ENCODE measurements around the gene COLQ.

The COLQ gene

DNA sequence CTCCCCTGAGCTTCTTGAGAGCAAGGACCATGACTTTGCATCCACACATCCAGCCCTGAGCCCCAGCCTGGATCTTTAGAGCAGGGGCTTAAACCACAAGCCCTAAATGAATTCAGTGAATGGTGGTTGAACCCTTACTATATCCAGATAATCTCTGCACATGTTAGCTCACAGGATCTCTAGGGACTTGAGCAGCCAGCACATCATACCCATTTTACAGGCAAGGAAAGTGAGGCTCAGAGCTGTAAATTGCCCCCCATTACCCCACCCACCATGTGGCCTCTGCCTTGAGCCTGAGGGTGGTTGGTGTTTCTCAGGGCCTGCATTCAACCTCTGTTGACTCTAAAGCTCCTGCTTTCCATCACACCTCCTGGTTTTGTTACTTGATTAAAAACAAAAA lies 66.5 kb downstream of the COLQ start:
- no peak for DNase-seq (ENCODE audit: low spot score)

DNA sequence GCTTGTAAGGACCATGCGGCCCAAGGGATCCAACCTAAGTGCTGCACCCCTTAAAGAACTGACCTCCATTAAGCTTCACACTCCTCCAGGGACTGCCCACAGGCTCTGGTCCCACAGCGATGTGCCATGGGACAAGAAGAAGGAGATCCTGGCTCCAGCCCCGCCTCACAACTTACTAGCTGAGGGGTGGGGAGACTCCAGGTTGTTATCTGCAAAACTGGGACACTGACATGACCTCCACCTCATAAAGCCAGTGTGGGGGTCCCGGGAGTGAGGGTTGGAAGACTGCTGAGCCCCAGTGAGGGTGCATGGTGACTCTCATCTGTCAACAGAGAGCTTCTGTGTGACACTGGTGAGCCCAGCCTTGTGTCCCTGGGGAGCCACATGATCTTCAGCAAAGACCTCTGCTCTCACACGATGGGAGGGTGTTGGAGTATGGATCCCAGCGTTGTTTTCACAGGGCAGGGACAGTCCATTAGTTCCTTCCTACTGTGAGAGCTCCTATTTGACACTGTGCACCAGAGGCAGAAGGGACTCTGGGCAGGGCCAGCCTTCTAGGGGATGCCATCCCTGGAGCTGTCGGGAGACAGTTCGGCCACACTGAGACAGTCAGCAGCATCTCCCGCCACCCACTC lies 67.4 kb downstream of the COLQ start:
- no peak for DNase-seq (ENCODE audit: low spot score)

DNA sequence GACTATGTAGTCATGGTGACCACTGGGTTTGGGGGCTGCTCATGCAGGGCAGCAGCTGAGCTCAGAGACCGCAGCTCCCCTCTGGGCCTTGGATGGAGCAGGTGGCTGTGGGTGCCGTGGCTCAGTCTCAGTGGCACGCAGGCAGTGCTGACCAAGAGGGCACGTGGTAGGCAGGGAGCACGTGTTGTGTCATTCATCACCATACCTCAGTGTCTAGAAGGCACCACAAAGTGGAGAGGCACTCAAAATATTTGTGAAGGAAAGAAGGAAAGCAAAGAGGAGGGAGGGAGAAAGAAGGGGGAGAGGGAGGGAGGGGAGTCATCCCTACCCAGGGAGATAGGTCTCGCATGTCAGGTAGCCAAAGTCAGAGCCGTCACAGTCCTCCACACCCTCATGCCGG lies 68.0 kb downstream of the COLQ start:
- DNase-seq (ENCODE audit: low spot score): no peak

DNA sequence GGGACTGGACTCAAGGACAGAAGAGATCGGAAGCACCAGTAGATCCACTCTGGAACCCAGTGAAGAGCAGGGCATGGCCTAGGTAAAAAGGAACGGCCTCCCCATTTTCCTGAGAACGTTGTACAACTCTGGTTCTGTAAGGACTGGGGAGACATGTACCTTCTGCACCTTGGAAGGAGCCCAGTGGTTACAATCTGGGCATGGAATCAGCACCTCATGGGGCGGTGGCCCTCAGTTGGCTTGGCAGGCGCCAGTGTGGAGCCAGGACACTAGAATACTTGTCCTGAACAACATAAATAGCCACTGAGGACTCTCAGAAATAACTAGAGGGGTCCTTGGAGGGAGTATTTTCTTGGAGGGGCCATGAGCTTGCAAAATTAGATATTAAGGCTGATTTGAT lies 68.5 kb downstream of the COLQ start:
- no peak for DNase-seq (ENCODE audit: low spot score)

DNA sequence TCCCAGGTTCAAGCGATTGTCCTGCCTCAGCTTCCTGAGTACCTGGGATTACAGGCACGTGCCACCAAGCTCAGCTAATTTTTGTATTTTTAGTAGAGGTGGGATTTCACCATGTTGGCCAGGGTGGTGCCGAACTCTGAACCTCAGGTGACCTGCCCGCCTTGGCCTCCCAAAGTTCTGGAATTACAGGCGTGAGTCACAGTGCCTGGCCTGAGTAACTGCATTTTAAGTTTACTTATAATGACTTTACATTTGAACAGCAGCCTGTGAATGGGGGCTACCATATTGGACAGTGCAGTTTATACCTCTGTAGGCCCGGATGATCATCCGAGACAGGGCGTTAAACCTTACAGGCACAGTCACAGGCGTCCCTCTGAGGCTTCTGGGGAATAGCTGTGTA lies 69.3 kb downstream of the COLQ start:
- DNase-seq (ENCODE audit: low spot score): no peak

DNA sequence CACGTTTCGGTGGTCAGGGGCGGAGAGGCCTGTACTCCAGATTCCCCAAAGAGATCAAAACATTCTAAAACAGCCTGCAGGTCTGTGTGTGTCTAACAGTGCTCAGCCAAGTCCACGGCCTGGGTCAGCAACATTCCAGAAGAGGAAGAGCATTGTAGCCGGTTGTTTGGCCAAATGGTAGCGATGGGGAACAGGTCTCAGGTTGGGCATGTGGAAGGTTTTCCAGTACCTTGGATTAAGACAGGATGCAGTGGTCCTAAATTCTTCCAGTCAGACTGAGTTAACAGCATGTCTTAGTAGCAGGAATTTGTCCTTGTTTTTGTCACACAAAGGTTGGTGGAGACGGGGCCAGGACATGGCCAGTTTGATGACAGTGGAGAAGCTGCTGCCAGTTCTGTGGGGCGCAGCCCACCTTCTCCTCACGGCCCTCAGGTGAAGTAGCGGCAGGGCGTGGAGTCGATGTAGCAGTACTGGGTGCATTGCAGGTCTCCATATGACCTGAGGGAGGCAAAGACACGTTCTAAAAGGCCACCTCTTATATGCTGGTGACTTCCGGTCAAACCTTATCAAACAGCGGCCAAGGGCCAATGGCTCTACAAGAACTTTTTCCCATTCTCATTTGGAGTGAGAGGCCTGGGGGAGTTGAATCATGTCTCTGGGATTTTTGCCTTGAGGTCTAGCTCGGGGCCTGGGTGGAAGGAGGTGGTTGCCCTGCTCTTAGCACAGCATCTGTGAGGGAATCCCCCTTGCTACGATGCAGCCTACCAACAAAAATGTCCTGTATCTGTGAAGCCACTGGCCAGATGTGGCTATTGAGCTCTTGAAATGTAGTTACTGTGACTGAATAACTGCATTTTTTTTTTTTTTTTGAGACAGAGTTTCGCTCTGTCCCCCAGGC lies 70.0 kb downstream of the COLQ start:
- no peak for DNase-seq (ENCODE audit: low spot score)

DNA sequence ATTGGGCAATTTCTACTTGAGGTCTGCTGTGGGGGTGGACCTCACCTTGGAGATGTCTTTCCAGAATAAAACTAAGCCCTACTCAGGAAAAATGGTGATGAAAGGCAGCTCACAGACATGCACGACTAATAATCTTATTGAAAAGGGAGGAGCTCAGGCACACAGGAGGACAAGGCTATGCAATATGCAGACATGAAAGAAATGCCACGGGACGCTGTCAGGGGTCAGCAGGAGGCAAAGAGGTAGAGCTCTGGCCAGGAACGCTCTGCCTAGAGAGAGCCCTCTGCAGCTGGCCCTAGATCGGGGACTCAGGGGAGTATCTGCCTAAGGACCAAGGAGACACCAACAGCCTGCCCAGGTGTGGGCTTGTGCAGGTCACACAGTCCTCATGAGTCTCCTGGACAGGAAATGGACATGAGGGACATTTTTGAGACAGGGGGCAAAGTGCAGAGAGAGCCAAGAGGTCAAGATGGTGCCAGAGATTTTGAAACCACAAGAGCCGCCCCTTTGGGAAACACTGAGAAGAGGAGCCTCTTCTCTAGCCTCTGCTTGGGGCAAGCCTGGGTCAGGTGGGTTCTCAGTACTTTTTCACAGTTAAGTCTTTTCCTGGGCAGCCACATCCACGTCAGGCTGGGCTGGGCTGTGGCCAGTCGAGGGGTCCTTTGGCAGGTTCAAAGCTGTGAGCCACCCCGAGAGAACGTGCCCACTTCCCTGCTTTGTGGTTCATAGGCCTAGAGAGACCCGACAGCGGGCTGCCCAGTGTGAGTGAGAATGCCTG lies 70.9 kb downstream of the COLQ start:
- DNase-seq (ENCODE audit: low spot score): no peak

DNA sequence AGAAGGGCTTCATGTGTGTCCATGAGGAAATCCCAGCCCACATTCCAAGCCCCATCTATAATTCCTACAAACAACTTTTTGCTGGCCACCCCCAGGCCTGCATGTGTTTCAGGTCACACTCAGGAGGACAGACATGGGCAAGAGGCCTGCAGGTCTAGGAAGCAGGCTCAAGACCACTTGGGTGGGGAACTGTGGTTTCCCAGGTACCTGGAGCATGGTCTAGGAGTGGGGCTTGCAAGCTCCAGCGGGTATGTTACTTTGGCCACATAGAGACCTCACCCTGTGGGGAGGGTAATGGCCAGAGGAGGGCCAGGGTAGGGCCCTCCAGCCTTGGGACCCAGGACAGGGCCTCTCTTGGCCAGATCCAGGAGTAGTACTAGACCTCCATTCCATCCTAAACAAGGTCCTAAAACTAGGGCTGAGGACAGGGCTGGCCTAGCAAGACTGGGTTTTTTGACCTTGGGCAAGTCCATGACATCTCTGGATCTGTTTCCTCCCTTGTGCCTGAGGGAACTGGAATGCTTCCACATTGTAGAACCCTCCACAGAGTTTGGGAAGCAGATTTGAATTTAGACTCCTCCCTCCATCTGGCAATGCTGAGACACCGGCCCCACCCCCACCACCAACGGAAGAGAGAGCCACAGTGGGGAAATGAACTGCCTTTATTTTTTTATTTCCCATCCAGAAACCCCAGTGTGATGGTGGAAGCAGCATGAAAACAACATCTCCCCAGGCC lies 71.8 kb downstream of the COLQ start:
- DNase-seq (ENCODE audit: low spot score): no peak

DNA sequence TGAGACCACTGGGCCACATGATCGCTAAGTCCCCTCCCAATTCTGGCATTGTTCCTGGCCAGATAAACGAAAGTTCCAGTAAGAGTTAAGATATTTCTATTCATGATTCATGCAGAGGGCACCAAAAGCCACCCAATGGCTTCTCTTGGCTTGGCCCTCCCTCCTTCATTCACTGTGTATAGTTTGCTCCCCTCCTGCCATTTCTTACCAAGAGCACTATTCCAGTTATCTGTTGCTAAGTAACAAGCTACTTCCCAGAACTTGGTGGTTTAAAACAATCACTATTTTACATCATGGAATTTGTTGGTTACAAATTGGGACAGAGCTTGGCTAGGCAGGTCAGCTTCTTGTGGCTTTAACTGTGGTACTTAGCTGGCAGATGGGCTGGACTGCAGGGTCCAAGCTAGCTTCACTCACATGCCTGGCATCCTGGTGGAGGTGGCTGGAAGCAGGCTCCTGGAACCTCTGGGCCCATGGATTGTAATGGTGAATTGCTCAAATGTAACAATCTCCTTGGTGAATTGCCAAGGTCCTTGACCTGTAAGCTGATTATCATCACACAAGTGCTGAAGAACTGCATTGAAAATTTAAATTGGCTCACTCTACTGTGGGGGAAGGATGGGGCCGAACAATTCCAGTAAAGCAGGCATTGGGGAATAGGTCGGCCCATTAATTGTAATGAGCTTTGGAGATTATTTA lies 77.5 kb downstream of the COLQ start:
- DNase-seq (ENCODE audit: low spot score): no peak

DNA sequence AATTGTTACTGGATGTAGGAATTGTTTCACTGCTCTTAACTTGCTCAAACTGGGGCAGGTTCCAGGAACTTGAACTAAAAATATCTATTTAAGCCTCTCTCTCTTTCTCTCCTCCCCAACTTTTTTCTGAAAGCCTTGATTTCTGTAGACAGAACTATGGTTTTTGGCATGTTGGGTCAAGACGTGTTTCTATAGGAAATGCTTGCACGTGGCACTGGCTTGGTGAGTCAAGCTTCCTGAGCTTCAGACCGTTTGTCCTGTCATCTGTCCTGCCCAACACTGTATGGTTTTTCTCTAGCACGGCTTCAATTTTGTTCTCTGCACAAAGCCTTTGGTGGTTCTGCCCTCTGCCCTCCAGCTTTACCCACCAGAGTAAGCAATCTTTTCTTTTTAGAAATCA lies 80.6 kb downstream of the COLQ start:
- DNase-seq (ENCODE audit: low spot score): no peak

DNA sequence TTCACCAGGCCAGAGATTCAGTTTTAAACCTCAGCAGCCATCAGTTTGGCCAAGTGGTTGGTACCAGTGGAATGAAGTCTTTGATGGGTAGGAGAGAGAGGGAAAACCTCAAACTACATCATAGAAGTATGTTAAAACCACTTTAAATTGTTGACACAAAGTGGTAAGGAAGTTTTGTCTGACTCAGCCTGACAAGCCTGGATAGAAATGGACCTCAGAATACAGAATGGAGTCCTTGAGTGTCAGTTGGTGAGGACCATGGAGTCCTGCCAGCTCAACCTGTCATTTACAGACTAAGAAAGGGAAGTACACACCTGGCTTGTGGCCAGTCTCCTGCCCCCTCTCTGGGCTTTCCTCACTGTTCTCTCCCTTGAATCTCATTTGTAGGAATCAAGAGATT lies 82.0 kb downstream of the COLQ start:
- no peak for DNase-seq (ENCODE audit: low spot score)

DNA sequence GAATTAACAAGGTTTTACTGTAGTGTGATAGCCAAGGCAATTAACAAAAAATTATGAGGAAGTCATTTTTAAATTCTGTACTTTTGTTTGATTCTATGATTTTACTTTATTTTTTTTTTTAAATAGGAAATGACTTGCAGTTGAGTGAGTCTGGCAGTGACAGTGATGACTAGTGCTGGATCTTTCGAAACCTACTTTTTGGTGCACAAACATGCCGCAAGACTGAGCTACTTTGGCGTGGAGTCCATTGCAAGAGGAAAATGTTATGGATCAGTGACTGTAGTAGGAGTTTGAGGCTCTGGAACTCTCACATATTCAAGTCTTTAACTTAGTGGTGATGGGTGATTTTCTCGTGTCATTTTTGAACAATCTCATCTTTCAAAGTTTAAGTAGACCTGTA lies 82.5 kb downstream of the COLQ start:
- DNase-seq (ENCODE audit: low spot score): no peak

DNA sequence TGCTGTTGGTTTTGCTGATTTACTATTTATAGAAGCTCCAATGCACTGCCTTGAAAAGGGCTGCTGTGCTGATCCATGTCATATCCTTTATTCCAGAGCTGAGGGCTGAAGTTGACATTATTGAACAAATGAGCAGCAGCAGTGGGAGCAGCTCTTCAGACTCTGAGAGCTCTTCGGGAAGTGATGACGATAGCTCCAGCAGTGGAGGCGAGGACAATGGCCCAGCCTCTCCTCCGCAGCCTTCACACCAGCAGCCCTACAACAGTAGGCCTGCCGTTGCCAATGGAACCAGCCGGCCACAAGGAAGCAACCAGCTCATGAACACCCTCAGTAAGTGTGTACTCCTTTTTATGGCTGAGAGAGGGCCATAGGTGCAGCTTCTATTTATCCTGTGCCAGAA lies 85.3 kb downstream of the COLQ start:
- no peak for DNase-seq (ENCODE audit: low spot score)

DNA sequence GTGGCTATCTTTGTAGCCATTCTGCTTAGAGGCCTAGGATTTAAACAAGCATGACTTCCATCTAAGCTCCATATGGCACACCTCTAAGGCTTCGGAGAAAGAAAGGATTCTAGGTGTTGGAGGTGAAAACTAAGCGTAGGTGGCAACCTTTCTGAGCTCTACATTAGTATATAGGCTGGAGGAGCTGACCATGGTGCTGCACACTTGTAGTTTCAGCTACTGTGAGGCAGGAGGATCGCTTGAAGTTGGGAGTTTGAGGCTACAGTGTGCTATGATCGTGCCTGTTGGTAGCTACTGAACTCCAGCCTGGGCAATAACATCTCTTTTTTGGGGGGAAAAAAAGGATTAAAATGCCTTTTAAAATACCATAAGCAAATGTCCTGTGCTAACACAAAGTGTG lies 86.8 kb downstream of the COLQ start:
- no peak for DNase-seq (ENCODE audit: low spot score)

DNA sequence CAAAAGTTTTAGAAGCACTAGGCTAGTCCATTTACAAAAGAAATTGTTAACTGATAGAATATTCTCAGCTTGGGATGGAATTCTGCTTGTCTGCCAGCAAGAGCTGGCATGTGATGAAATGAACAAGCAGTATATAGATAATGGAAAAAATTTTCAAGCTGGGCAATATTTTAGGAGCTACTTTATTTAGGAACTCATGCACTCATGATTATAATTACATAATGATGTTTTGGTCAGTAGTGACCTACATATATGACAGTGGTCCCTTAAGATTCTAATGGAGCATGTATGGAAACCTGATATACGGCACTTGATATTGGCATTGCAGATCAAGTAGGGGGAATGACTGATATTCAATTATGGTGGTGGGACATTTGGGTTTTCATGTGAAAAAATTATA lies 88.0 kb downstream of the COLQ start:
- DNase-seq (ENCODE audit: low spot score): no peak

DNA sequence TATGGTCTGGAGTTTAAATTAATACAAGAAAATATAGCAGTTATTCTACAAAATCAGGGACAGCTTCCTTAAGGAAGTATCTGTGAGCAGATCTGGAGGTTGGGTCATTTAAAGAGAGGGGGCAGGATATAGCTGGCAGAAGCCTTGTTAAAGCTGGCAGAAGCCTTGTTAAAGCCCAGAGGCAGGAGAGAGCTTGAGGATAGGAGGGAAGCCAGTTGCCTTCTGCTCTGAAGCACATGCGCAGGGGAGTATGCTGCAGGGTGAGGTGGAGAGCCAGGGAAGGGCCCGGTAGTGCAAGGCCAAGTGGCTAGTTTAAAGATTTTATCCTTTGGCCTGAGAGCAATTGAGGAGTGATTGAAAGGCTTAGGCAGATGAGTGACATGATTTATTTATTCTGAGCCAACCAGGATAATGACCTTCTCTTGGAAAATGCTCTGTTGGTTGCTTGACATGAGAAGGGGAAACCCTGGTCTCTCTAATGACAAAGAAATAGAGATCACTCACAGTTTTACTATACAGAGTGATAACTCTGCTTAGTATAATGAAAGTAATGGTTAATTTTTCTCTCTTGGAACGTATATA lies 90.2 kb downstream of the COLQ start:
- no peak for DNase-seq (ENCODE audit: low spot score)

DNA sequence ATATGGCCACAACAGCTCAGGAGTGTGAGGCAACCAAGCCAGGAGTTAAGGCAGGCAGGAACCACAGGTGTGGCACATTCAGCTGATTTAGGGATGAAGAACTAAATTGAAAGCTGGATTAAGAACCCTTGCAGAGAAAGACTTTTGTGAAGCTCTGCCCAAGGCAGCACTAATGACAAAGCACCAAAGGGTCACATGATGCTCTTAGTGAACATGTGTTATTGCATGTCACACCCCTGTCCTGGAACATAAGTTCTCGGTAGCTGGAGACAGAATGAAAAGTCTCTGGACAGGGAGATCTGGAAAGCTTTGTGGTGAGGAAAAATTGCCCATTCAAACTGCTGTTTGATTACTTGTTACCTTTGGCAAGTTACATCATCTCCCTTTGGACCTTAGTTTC lies 90.9 kb downstream of the COLQ start:
- DNase-seq (ENCODE audit: low spot score): no peak

DNA sequence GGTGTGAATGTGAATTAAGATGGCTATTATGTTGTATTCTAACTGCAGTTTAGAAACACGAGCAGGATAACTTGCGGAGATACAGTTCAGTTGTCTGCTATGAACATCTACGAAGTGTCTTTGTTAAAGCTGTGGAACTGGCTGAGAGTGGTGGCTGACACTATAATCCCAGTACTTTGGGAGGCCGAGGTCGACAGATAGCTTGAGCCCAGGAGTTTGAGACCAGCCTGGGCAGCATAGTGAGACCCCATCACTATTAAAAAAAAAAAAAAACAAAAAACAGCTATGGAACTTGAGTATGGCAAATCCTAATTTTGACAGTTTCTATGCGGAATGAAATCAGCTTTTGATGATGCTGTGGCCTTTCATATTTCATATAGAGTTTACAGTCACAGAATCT lies 92.4 kb downstream of the COLQ start:
- no peak for DNase-seq (ENCODE audit: low spot score)

DNA sequence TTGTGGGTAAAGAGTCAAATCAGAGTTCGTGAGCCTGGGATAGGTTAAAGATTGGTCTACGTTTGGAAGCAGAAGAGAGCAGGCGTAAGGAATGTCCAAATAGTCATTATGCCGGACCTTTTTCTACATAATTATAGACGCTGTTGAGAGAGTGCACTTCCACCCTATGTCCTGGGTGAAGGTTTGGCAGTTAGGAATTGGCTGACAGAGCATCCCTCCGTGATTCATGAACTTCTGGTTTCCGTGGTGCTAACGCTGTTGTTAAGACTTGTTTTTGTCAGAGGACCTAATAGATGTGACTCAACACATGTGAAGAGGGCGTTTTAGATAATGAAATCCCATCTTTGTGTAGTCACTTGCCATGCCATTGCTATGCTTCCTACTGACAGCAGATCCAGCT lies 93.0 kb downstream of the COLQ start:
- DNase-seq (ENCODE audit: low spot score): peak; percentile 9

DNA sequence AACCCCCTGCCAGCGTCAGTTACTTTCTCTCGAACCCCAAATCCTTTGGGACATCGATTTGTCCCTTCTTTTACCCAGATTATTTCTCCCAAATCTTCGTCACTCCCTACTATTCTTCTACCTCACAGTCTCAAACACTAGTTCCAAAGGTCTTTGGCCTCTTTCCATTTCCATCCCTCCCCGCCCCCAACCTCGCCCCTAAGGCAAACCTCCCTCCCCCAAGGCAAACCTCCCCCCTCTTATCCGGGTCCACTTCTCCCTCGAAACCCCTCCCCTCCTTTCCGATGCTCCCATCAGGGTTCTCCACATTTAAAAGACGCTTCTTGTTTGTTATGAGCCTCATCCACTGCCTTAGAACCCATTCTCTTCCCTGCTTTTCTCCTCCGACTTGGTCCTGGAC lies 93.5 kb downstream of the COLQ start:
- no peak for DNase-seq (ENCODE audit: low spot score)

DNA sequence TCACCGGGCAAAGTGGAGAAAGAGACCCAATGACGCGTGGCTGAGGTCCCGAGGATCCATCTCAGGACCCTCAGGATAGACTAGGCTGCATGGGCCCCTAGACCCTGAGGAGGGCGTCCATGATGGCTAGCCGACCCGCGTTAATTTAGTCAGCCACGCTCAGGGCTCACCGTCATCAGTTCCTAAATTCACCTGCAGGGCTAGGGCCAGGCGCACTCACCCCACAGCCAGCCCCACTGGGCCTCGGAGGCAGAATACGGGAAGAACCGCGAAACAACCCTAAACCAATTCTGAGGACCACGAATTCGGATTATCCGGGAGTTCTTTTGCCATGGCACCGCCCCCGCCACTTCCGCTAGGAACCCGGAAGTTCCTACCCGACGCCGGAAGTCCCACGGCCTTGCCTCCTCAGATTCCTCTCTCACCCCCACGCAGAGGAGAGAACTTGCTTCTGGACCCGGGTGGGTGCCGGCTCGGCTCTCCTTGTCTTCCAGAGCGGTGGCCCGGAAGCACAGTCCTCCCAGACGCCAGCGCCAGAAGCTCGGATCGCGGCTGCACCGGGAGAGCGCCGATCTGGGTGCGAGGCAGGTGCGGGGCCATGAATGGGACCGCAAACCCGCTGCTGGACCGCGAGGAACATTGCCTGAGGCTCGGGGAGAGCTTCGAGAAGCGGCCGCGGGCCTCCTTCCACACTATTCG lies 94.2 kb downstream of the COLQ start, which contains the start of the genes EAF1 and METTL6:
TSS of gene EAF1 (plus strand) at position 417 of the 699 bp plus-strand sequence. CDS start at position 599, 182 bp downstream.
TSS of gene METTL6 (minus strand) at position 363 of the 699 bp plus-strand sequence. CDS start 1,033 bp downstream, outside the sequence.
- DNase-seq (ENCODE audit: low spot score): peak; percentile 80

Measured in CD4-positive, alpha-beta T cell treated with Interleukin-6 at 100 ng/mL for 8 hours (primary cell).